ENCODE results near the gene SVOP.

- peak; percentile 99 for TF ChIP-seq CTCF (IDR thresholded peaks at IDR 0.05)
- no peak for TF ChIP-seq ZFX (IDR thresholded peaks at IDR 0.05; ENCODE audit: borderline replicate concordance)
These were observed 69.7 kb downstream of the SVOP start for GRCh38 chr12:108950991-108951739.
